Glutamatergic neuron (in vitro differentiated cells): ENCODE data around the gene PACRG. TPM values are rescaled to one million over a fixed set of nuclear protein-coding genes. Genes with fewer than 3 reads are reported as not detected.
"Not testable (repeated sequence)": the region's sequence is repeated elsewhere in the genome, so short reads cannot be mapped to it uniquely, and the experiment has no call there.

Experiments used
- DNase-seq: peaks from one replicate; pipeline ENCODE4 v3.0.0; 2022
- H3K27ac Mint-ChIP-seq: one replicate; pipeline ENCODE4 v1.8.0; 2020; ENCODE audit warnings: mild to moderate bottlenecking, mixed read lengths, inconsistent platforms; ENCODE audit not compliant: unreplicated experiment
- H3K27me3 Mint-ChIP-seq: one replicate; pipeline ENCODE4 v1.8.0; 2020; ENCODE audit warnings: mild to moderate bottlenecking, moderate library complexity, mixed read lengths, inconsistent platforms; ENCODE audit not compliant: unreplicated experiment
- H3K36me3 Mint-ChIP-seq: one replicate; pipeline ENCODE4 v1.8.0; 2020; ENCODE audit warnings: mild to moderate bottlenecking, mixed read lengths, inconsistent platforms; ENCODE audit not compliant: unreplicated experiment
- H3K4me1 Mint-ChIP-seq: one replicate; pipeline ENCODE4 v1.8.0; 2020; ENCODE audit warnings: mild to moderate bottlenecking, low read depth, mixed read lengths, inconsistent platforms; ENCODE audit not compliant: unreplicated experiment
- H3K4me3 Mint-ChIP-seq: one replicate; pipeline ENCODE4 v1.8.0; 2020; ENCODE audit warnings: mild to moderate bottlenecking, mixed read lengths, inconsistent platforms; ENCODE audit not compliant: unreplicated experiment
- H3K9me3 Mint-ChIP-seq: one replicate; pipeline ENCODE4 v1.8.0; 2020; ENCODE audit warnings: mild to moderate bottlenecking, moderate library complexity, mixed read lengths, inconsistent platforms; ENCODE audit not compliant: unreplicated experiment
- CTCF ChIP-seq: fragments of 200-600 bp; sonication (generic); IDR thresholded peaks from one replicate; pipeline ENCODE4 v1.5.0; 2021; ENCODE audit not compliant: partially characterized antibody, unreplicated experiment
- total RNA-seq: library from RNA; stranded (reverse); fragmentation: NEBNext Ultra II Directional; extraction: Animal tissue kit (Norgen Biotek cat#: 25700); gene quantifications from one replicate; pipeline ENCODE4 v1.2.1, GENCODE V29; 2021; ENCODE audit not compliant: unreplicated experiment

Gene PACRG
- total RNA-seq, 1 donor from 2014 or later: not detected

DNA sequence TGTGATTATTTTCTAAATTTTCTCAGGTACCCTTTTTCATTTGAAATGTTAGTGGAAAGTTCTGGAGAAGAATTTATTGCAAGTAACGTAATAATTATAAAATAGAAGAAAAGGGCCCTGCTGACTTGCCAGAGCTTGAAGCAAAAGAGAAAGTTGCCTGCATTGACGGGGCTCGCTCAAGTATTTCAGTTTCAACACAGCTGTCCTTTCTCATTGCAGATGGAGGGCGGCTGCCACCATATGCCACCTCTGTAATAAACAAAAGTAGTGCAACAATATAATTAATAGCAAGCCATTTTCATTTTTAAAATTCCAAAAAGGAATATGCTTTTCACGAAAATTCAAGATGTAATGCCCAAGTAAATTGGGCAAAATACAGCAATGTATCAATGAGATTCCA is 246.2 kb downstream of the PACRG start:
- H3K9me3 Mint-ChIP-seq: peaks cover 11% of the 10 kb centered on the region
- H3K36me3 Mint-ChIP-seq: peaks cover 3% of the 10 kb centered on the region
- peaks cover 53% of the 10 kb centered on the region for H3K4me1 Mint-ChIP-seq
- H3K27me3 Mint-ChIP-seq: peaks cover 10% of the 10 kb centered on the region
- H3K4me3 Mint-ChIP-seq: peak overlapping the region; percentile 66
- TF ChIP-seq CTCF: no peak
- H3K27ac Mint-ChIP-seq: peak overlapping the region; percentile 94
- DNase-seq: peak; percentile 37

DNA sequence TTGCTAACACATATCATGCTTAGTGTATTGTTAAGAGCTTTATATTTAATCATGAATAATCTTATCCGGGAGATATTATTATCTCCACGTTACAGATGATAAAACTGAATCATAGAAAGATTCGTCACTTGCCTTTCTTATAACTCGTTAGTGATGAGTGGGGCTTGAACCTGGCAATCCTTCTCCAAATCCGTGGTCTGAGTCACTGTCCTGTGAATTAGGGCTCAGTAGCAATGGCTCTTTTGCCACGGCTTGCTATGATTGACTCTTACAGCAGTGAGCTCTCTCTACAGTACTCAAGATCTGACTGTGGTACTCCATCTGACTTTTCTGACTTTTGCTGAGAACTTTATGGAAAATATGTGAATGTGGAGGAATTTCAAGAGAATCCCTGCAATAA is 246.9 kb downstream of the PACRG start:
- TF ChIP-seq CTCF: no peak
- Mint-ChIP-seq H3K4me1 (peaks cover 53% of the 10 kb centered on the region), H3K27ac (peak overlapping the region; percentile 94), H3K27me3 (peaks cover 10% of the 10 kb centered on the region), H3K9me3 (peaks cover 11% of the 10 kb centered on the region), H3K36me3 (peaks cover 3% of the 10 kb centered on the region), H3K4me3 (no peak overlapping the region)
- DNase-seq: no peak

DNA sequence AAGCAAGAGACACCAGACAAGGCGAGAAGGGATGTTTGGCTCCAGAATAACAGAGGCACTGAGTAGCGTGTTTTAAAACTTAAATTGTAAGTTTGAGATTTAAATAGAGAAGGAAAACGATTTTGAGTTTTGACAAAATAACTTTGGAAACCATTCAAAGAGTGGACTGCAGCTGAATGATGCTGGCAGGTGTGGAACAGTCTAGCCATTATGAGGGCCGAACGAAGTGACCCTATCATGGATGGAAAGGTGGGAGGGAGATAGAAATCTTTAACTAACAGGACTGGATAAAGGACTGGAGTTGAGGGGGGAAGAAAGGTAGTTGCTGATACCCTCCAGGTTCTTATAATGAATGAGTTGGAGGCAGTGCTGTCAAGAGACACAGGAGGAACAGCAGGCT is 248.4 kb downstream of the PACRG start:
- Mint-ChIP-seq H3K36me3 (peaks cover 3% of the 10 kb centered on the region), H3K4me3 (no peak overlapping the region), H3K27me3 (peaks cover 10% of the 10 kb centered on the region), H3K4me1 (peaks cover 44% of the 10 kb centered on the region), H3K27ac (no peak overlapping the region), H3K9me3 (peaks cover 11% of the 10 kb centered on the region)
- TF ChIP-seq CTCF: no peak
- no peak for DNase-seq

GRCh38 chr6:162983234-162983633 is 255.5 kb downstream of the PACRG start:
- not testable (repeated sequence) for DNase-seq, H3K27ac Mint-ChIP-seq, H3K4me1 Mint-ChIP-seq, H3K27me3 Mint-ChIP-seq, H3K4me3 Mint-ChIP-seq, H3K9me3 Mint-ChIP-seq
- peaks cover 17% of the 10 kb centered on the region for H3K36me3 Mint-ChIP-seq

- H3K36me3 Mint-ChIP-seq: peaks cover 4% of the 10 kb centered on the region
- no peaks in the 10 kb centered on the region for H3K4me1 Mint-ChIP-seq
- DNase-seq: no peak
- H3K9me3 Mint-ChIP-seq: no peaks in the 10 kb centered on the region
- TF ChIP-seq CTCF: no peak
- H3K27me3 Mint-ChIP-seq: no peaks in the 10 kb centered on the region
- H3K4me3 Mint-ChIP-seq: no peak overlapping the region
- H3K27ac Mint-ChIP-seq: no peak overlapping the region
Observed at GRCh38 chr6:162998777-162999176, 271.0 kb downstream of the PACRG start.
